H1 (cell line): ENCODE results near the gene SSU72. TPM values are rescaled to one million over a fixed set of nuclear protein-coding genes. Genes with fewer than 3 reads are reported as not detected.

Source experiments
- CTCF ChIA-PET: fragments of 300-600 bp; sonication (Branson Sonifier 250); formaldehyde crosslinking; loops from one replicate; lab custom pipeline; 2021; ENCODE audit not compliant: partially characterized antibody; lab: Charles Lee
- POLR2A ChIA-PET: fragments of 300-600 bp; sonication (Branson Sonifier 250); formaldehyde crosslinking; loops from one replicate; lab custom pipeline; 2021; ENCODE audit warnings: inconsistent platforms; ENCODE audit not compliant: partially characterized antibody; lab: Charles Lee
- DNase-seq, 2 experiments: peaks; one replicate each; pipeline versions ENCODE4 v3.0.0 to v3.0.0-alpha.2; 2010 to 2022; ENCODE audit warnings: low spot score in 2 of 2, low read depth in 1 of 2, mixed read lengths in 1 of 2
- FAIRE-seq: peaks from 2 replicates; lab custom pipeline; 2011; peaks lifted over from hg19 to GRCh38; lab: Jason Lieb, UNC
- H2AFZ ChIP-seq: 2 replicates; pipeline ENCODE4 v1.8.1; 2012; ENCODE audit warnings: low read length, inconsistent platforms
- H2AK5ac ChIP-seq: 2 replicates; pipeline ENCODE4 v1.6.1; 2013; ENCODE audit warnings: low read depth, low read length
- H2BK120ac ChIP-seq: replicated peaks from 2 replicates; pipeline ENCODE3; 2013; ENCODE audit warnings: low read depth, low read length, inconsistent platforms
- H2BK12ac ChIP-seq: 2 replicates; pipeline ENCODE4 v1.6.1; 2013; ENCODE audit warnings: low read depth, low read length
- H2BK15ac ChIP-seq: 2 replicates; pipeline ENCODE4 v1.6.1; 2013; ENCODE audit warnings: low read length
- H2BK20ac ChIP-seq: 2 replicates; pipeline ENCODE4 v1.6.1; 2013; ENCODE audit warnings: low read length
- H2BK5ac ChIP-seq: 2 replicates; pipeline ENCODE4 v1.6.1; 2013; ENCODE audit warnings: low read depth, low read length
- H3K14ac ChIP-seq: 2 replicates; pipeline ENCODE4 v1.6.1; 2013; ENCODE audit warnings: inconsistent platforms; ENCODE audit not compliant: insufficient read length
- H3K18ac ChIP-seq: 2 replicates; pipeline ENCODE4 v1.6.1; 2013; ENCODE audit warnings: low read length; ENCODE audit errors: extremely low read depth
- H3K23ac ChIP-seq: 2 replicates; pipeline ENCODE4 v1.6.1; 2013; ENCODE audit warnings: inconsistent platforms; ENCODE audit not compliant: insufficient read length
- H3K23me2 ChIP-seq: 2 replicates; pipeline ENCODE4 v1.6.1; 2013; ENCODE audit warnings: low read depth, low read length
- H3K27ac ChIP-seq: 2 replicates; pipeline ENCODE4 v1.6.1; 2011; ENCODE audit warnings: low read depth, low read length, inconsistent platforms
- H3K27me3 ChIP-seq, 4 experiments: replicated peaks in 1 of 4; 1 replicate in 1 of 4; 2 replicates in 3 of 4; pipeline versions ENCODE4 v1.6.1 to v1.8.1; 2011 to 2013; ENCODE audit warnings: low read length in 3 of 4, mild to moderate bottlenecking in 3 of 4, inconsistent platforms in 2 of 4, mixed read lengths in 2 of 4, moderate library complexity in 1 of 4; ENCODE audit not compliant: control insufficient read depth in 3 of 4, insufficient read depth in 3 of 4; ENCODE audit errors: extremely low read depth in 1 of 4
- H3K36me3 ChIP-seq, 4 experiments: 2 replicates each; pipeline versions ENCODE4 v1.6.1 to v1.8.1; 2011 to 2013; ENCODE audit warnings: mild to moderate bottlenecking in 4 of 4, low read length in 3 of 4, moderate library complexity in 2 of 4, control low read depth in 1 of 4, inconsistent platforms in 1 of 4; ENCODE audit not compliant: insufficient read depth in 4 of 4, control insufficient read depth in 2 of 4
- H3K4ac ChIP-seq: replicated peaks from 2 replicates; pipeline ENCODE3; 2013; ENCODE audit warnings: low read length, low read depth, mixed read lengths, inconsistent platforms; ENCODE audit not compliant: insufficient read length
- H3K4me1 ChIP-seq, 4 experiments: replicated peaks in 1 of 4; 1 replicate in 1 of 4; 2 replicates in 3 of 4; pipeline versions ENCODE4 v1.6.1 to v1.8.1; 2011 to 2013; ENCODE audit warnings: low read length in 3 of 4, inconsistent platforms in 2 of 4, mixed read lengths in 1 of 4; ENCODE audit not compliant: insufficient read depth in 4 of 4, control insufficient read depth in 3 of 4
- H3K4me2 ChIP-seq, 2 experiments: 2 replicates each; pipeline versions ENCODE4 v1.6.1 to v1.8.1; 2011 to 2013; ENCODE audit warnings: low read depth in 2 of 2, low read length in 2 of 2, control low read depth in 1 of 2, inconsistent platforms in 1 of 2, mild to moderate bottlenecking in 1 of 2; ENCODE audit not compliant: insufficient read depth in 1 of 2
- H3K4me3 ChIP-seq, 4 experiments: fragments of 200-600, 300-600 bp in 1 of 4; sonication (generic), shearing (Covaris generic), sonication (Bioruptor Twin) in 1 of 4; 2 replicates each; pipeline versions ENCODE4 v1.5.1 to v1.8.1; 2011 to 2016; ENCODE audit warnings: low read length in 4 of 4, low read depth in 3 of 4, control low read depth in 2 of 4, inconsistent platforms in 2 of 4, mild to moderate bottlenecking in 2 of 4, mixed read lengths in 1 of 4, moderate library complexity in 1 of 4; ENCODE audit not compliant: insufficient read depth in 2 of 4; ENCODE audit errors: extremely low read depth in 1 of 4
- H3K56ac ChIP-seq: replicated peaks from 2 replicates; pipeline ENCODE3; 2013; ENCODE audit warnings: low read depth, mild to moderate bottlenecking, mixed read lengths, low read length, inconsistent platforms; ENCODE audit not compliant: insufficient read length
- H3K79me1 ChIP-seq: 2 replicates; pipeline ENCODE4 v1.6.1; 2013; ENCODE audit warnings: low read depth, low read length, control low read depth
- H3K79me2 ChIP-seq, 2 experiments: 2 replicates each; pipeline versions ENCODE4 v1.6.1 to v1.8.1; 2012 to 2013; ENCODE audit warnings: low read length in 2 of 2, mild to moderate bottlenecking in 2 of 2, inconsistent platforms in 1 of 2; ENCODE audit not compliant: insufficient read depth in 2 of 2, control insufficient read depth in 1 of 2
- H3K9ac ChIP-seq, 4 experiments: replicated peaks in 1 of 4; 1 replicate in 1 of 4; 2 replicates in 3 of 4; pipeline versions ENCODE4 v1.6.1 to v1.8.1; 2011 to 2013; ENCODE audit warnings: low read depth in 3 of 4, low read length in 3 of 4, control low read depth in 2 of 4, mild to moderate bottlenecking in 2 of 4, moderate library complexity in 2 of 4, inconsistent platforms in 1 of 4; ENCODE audit errors: extremely low read depth in 1 of 4
- H3K9me3 ChIP-seq, 2 experiments: 2 replicates each; pipeline versions ENCODE4 v1.6.1 to v1.8.1; 2012 to 2013; ENCODE audit warnings: mild to moderate bottlenecking in 2 of 2, moderate library complexity in 2 of 2, control low read depth in 1 of 2, inconsistent platforms in 1 of 2, low read depth in 1 of 2, low read length in 1 of 2, mixed read lengths in 1 of 2; ENCODE audit not compliant: insufficient read depth in 2 of 2
- H4K20me1 ChIP-seq, 2 experiments: replicated peaks in 1 of 2; 2 replicates each; pipeline versions ENCODE3 to v1.8.1; 2011 to 2013; ENCODE audit warnings: inconsistent platforms in 2 of 2, low read length in 2 of 2, mild to moderate bottlenecking in 1 of 2; ENCODE audit not compliant: insufficient read depth in 2 of 2, control insufficient read depth in 1 of 2
- H4K5ac ChIP-seq: 2 replicates; pipeline ENCODE4 v1.6.1; 2013; ENCODE audit warnings: low read length, low read depth, mixed read lengths, inconsistent platforms; ENCODE audit not compliant: insufficient read length
- H4K8ac ChIP-seq: 2 replicates; pipeline ENCODE4 v1.8.0; 2013; ENCODE audit warnings: mild to moderate bottlenecking, moderate library complexity, low read length, inconsistent platforms; ENCODE audit not compliant: insufficient read depth; ENCODE audit errors: extremely low read depth
- H4K91ac ChIP-seq: replicated peaks from 2 replicates; pipeline ENCODE3; 2013; ENCODE audit warnings: low read length, mixed read lengths, inconsistent platforms; ENCODE audit not compliant: insufficient read length
- BRCA1 ChIP-seq: IDR thresholded peaks from 2 replicates; pipeline ENCODE4 v1.6.1; 2012; ENCODE audit warnings: low read depth, low read length, improper control_type of control experiment
- CEBPB ChIP-seq: IDR thresholded peaks from 2 replicates; pipeline ENCODE4 v1.6.1; 2012; ENCODE audit warnings: low read depth, low read length
- EGR1 ChIP-seq: IDR thresholded peaks from 2 replicates; pipeline ENCODE4 v1.6.1; 2011; ENCODE audit warnings: low read depth, low read length, borderline replicate concordance
- GTF2F1 ChIP-seq: IDR thresholded peaks from 2 replicates; pipeline ENCODE4 v1.6.1; 2012; ENCODE audit warnings: low read depth, low read length, improper control_type of control experiment, borderline replicate concordance
- HDAC6 ChIP-seq: IDR thresholded peaks from one replicate; pipeline ENCODE4 v1.7.1; 2012; ENCODE audit warnings: low read depth, mild to moderate bottlenecking, inconsistent platforms, low read length, moderate library complexity
- KDM4A ChIP-seq: IDR thresholded peaks from one replicate; pipeline ENCODE4 v1.7.1; 2012; ENCODE audit warnings: low read depth, mild to moderate bottlenecking, moderate library complexity, low read length, inconsistent platforms; ENCODE audit not compliant: severe bottlenecking
- MAFK ChIP-seq: IDR thresholded peaks from 2 replicates; pipeline ENCODE4 v1.6.1; 2012; ENCODE audit warnings: low read depth, mild to moderate bottlenecking, improper control_type of control experiment, low read length
- NANOG ChIP-seq: IDR thresholded peaks from 2 replicates; pipeline ENCODE4 v1.6.1; 2011; ENCODE audit warnings: low read length, low read depth, mild to moderate bottlenecking, inconsistent platforms; ENCODE audit not compliant: insufficient read depth, poor library complexity, severe bottlenecking
- POLR2A ChIP-seq, 2 experiments: IDR thresholded peaks; 1 replicate in 1 of 2; 2 replicates in 1 of 2; pipeline ENCODE4 v1.6.1; 2011; ENCODE audit warnings: low read depth in 2 of 2, low read length in 2 of 2, mild to moderate bottlenecking in 2 of 2; ENCODE audit errors: control extremely low read depth in 1 of 2
- POU5F1 ChIP-seq: IDR thresholded peaks from 2 replicates; pipeline ENCODE4 v1.6.1; 2011; ENCODE audit warnings: low read depth, mild to moderate bottlenecking, low read length, moderate library complexity
- SIRT6 ChIP-seq: IDR thresholded peaks from one replicate; pipeline ENCODE4 v1.7.1; 2012; ENCODE audit warnings: low read length, inconsistent platforms
- TAF1 ChIP-seq: IDR thresholded peaks from 2 replicates; pipeline ENCODE4 v1.6.1; 2011; ENCODE audit warnings: mild to moderate bottlenecking, low read depth, low read length
- WGBS, 2 experiments: shearing (Covaris generic) in 1 of 2; methylation state at CpG; one replicate each; pipeline versions ENCODE4 v1.1.6 to v1.1.7; 2013 to 2015; ENCODE audit warnings: low lambda C conversion rate in 2 of 2, mixed read lengths in 2 of 2, inconsistent platforms in 1 of 2, low coverage in 1 of 2, missing lambda C conversion rate in 1 of 2; ENCODE audit not compliant: insufficient replicate concordance in 2 of 2, insufficient coverage in 1 of 2, insufficient read length in 1 of 2; ENCODE audit errors: extremely low coverage in 1 of 2, missing lambda C conversion rate in 1 of 2; 5-methylcytosine and 5-hydroxymethylcytosine counted together
- polyA plus RNA-seq, 7 experiments: library from polyadenylated mRNA; depleted of rRNA in 3 of 7; stranded (reverse) in 5 of 7; unstranded in 2 of 7; fragments of >200 nt in 5 of 7; fragments of 200-250 nt in 2 of 7; gene quantifications; 1 replicate in 5 of 7; 2 replicates in 1 of 7; 4 replicates in 1 of 7; pipeline versions ENCODE4 v1.2.1 to v1.2.3, GENCODE V29; 2011 to 2013; ENCODE audit warnings: missing spikeins in 2 of 7, mixed read lengths in 2 of 7
- total RNA-seq: library from RNA; stranded (reverse); fragmentation: NEBNext Ultra II Directional; extraction: Animal tissue kit (Norgen Biotek cat#: 25700); gene quantifications from 2 replicates; pipeline ENCODE4 v1.2.1, GENCODE V29; 2021
- TF ChIP-seq, protein P1 (sequence below): IDR thresholded peaks from 2 replicates; pipeline ENCODE4 v1.6.1; 2012; ENCODE audit warnings: inconsistent platforms

The SSU72 gene
- total and polyA plus RNA-seq, 2 of the 8 experiments (the other 6 are each of a cell fraction or from before 2014, with no cell fraction given): 110 to 165 TPM

DNA sequence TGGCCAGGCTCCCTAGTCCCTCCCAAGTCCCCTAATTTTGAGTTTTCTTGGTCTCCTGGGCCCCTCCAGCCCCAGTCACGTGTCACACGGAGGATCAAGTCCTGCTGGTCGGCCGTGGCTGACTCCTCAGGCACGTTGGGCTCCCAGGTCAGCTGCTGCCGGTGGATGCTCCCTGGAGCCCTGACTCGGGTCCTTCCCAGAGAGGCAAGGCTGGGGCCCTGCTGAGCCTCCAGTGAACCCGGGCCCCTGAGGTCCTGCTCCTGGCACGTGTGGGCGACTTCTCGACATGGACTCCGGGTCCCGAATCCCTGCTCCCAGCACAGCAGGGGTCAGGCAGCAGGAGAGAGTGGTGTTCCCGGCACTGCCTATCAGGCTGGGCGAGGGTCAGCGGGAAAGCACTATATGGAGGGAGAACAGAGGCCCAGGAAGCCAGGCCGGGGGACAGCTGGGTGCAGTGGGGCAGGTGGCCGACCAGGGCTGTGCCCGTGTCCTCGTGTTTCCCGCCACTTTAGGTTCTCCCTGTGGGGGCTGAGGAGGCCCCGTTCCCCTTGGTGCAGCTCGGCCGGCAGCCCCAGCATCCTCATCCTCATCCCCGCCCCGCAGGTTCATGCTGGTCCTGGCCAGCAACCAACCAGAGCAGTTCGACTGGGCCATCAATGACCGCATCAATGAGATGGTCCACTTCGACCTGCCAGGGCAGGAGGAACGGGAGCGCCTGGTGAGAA lies 47.4 kb downstream of the SSU72 start:
- Histone ChIP-seq H3K4me2 (no peak overlapping the region), H3K36me3 (peaks cover 4 to 44% (median 11%) of the 10 kb centered on the region in 4 experiments; a peak in 4 of 8 replicates), H2AK5ac (no peak overlapping the region), H3K4me3 (no peak overlapping the region), H3K14ac (no peak overlapping the region), H2BK20ac (no peak overlapping the region), H3K27me3 (no peaks in the 10 kb centered on the region), H2AFZ (no peak overlapping the region), H2BK5ac (no peak overlapping the region), H3K79me2 (no peaks in the 10 kb centered on the region), H4K91ac (no peak overlapping the region), H3K56ac (no peak overlapping the region), H2BK120ac (no peak overlapping the region), H4K8ac (no peak overlapping the region; the same call in 1 of the 2 replicates), H3K23ac (no peak overlapping the region), H2BK15ac (no peak overlapping the region), H4K5ac (no peak overlapping the region), H3K27ac (no peak overlapping the region), H3K79me1 (no peaks in the 10 kb centered on the region), H3K9me3 (peaks cover 3 to 5% of the 10 kb centered on the region in 2 experiments; a peak in 1 of 4 replicates), H2BK12ac (no peak overlapping the region), H3K18ac (no peak overlapping the region), H3K23me2 (no peaks in the 10 kb centered on the region), H3K4ac (no peak overlapping the region), H4K20me1 (peaks cover 0 to 1% of the 10 kb centered on the region in 2 experiments), H3K9ac (no peak overlapping the region), H3K4me1 (no peaks in the 10 kb centered on the region)
- CTCF ChIA-PET: no interaction called here
- FAIRE-seq (no peak), DNase-seq (no peak)
- POLR2A ChIA-PET: no interaction called here
- WGBS, 2 experiments: 98% methylated on average over 31 of the region's 31 CpGs; no CpG with 5 or more reads in 1 of the 2 experiments
- no peak for TF ChIP-seq KDM4A
- TF ChIP-seq HDAC6: no peak
- TF ChIP-seq TAF1: no peak
- TF ChIP-seq GTF2F1: no peak
- TF ChIP-seq NANOG: no peak
- TF ChIP-seq, protein P1, sequence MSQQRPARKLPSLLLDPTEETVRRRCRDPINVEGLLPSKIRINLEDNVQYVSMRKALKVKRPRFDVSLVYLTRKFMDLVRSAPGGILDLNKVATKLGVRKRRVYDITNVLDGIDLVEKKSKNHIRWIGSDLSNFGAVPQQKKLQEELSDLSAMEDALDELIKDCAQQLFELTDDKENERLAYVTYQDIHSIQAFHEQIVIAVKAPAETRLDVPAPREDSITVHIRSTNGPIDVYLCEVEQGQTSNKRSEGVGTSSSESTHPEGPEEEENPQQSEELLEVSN: no peak
- TF ChIP-seq POU5F1: no peak
- TF ChIP-seq EGR1: no peak
- no peak for TF ChIP-seq CEBPB
- no peak for TF ChIP-seq BRCA1
- no peak for TF ChIP-seq SIRT6
- TF ChIP-seq POLR2A (IDR thresholded peaks at IDR 0.05; ENCODE audit: control extremely low read depth in 1 of 2, low read depth in 2 of 2, low read length in 2 of 2): no peak
- no peak for TF ChIP-seq MAFK
